Ascending aorta (tissue), 2 donors: ENCODE measurements around the gene FOXA1. TPM values are rescaled to one million over a fixed set of nuclear protein-coding genes. Genes with fewer than 3 reads are reported as not detected.

Experiments used
- DNase-seq, 2 donors: peaks; one replicate each; pipeline ENCODE4 v3.0.0-alpha.2; 2019; ENCODE audit warnings: low spot score in 2 of 2
- H3K27ac ChIP-seq, 2 donors: fragments of 200-600 bp; sonication (generic); one replicate each; pipeline ENCODE4 v1.5.1; 2016 to 2017; ENCODE audit warnings: mild to moderate bottlenecking in 1 of 2
- H3K27me3 ChIP-seq: fragments of 200-600 bp; sonication (generic); one replicate; pipeline ENCODE4 v1.5.1; 2017
- H3K36me3 ChIP-seq, 2 donors: fragments of 200-600 bp; sonication (generic); one replicate each; pipeline ENCODE4 v1.5.1; 2016
- H3K4me1 ChIP-seq, 2 donors: fragments of 200-600 bp; sonication (generic); one replicate each; pipeline ENCODE4 v1.5.1; 2016 to 2017; ENCODE audit warnings: mild to moderate bottlenecking in 1 of 2
- H3K4me3 ChIP-seq, 2 donors: fragments of 200-600 bp; sonication (generic); one replicate each; pipeline ENCODE4 v1.5.1; 2016 to 2017; ENCODE audit warnings: mild to moderate bottlenecking in 1 of 2
- H3K9me3 ChIP-seq, 2 donors: fragments of 200-600 bp; sonication (generic); one replicate each; pipeline ENCODE4 v1.5.1; 2016
- CTCF ChIP-seq, 3 experiments: fragments of 200-600 bp in 2 of 3; fragments of 450-650 bp in 1 of 3; sonication (generic) in 2 of 3; IDR thresholded peaks; one replicate each; pipeline ENCODE4 v1.5.1; 2016 to 2019; ENCODE audit warnings: antibody characterized with exemption in 3 of 3, mild to moderate bottlenecking in 1 of 3, moderate library complexity in 1 of 3
- intact Hi-C: fragments of 100-400 bp; cut with DNase I; formaldehyde crosslinking; loops from one replicate; pipeline ENCODE4 v1.15.1; 2023
- total RNA-seq: library from RNA; depleted of rRNA; stranded (reverse); fragments of >200 nt; gene quantifications from one replicate; pipeline ENCODE4 v1.1.0, GENCODE V29; 2016

FOXA1 gene
- total RNA-seq, 1 donor from 2014 or later: not detected

- H3K27ac ChIP-seq: no peak overlapping the region
- H3K4me3 ChIP-seq: no peak overlapping the region
Measured at GRCh38 chr14:37584211-37585100, 10.6 kb downstream of the FOXA1 start.

DNA sequence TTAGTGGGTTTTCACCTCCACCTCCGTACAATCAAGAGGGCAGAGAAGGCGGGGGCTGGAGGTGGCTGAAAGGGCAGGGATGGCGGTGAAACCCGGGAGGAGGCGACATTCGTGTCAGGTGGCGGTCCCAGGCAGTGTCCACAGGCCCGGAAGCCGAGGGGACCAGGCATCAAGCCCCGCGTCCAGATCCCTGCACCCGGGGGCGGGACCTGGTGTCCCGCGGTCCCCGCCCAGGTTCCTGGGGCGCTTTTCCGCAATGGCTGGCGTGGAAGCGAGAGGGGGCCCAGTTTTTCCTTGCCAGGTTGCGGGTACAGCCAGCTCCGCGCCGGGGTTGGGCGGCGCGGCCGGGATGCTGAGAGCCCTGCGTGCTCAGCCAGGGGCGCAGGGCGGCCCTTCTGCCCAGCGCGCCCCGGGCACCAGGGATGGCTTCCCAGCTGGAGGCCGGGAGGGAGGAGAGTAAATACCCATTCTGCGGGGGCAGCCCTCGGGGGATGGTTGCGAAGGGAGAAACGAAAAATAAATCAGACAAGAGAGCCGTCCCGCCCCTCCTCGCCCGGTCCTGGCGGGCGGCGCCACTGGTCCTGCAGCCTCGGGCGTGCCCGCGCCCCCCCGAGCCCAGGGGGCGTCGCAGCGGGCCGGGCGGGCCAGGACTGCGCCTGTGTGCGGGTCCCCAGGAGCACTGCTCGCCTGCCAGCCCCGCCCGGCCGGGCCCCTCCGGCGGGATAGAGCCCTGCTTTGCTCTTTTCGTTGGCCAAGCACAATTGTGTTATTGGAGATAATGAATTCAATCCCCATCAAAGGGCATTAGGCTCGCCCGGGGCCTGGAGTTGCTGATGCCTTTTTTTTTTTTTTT, 11.5 kb downstream of the FOXA1 start:
- Histone ChIP-seq H3K36me3 (no peaks in the 10 kb centered on the region), H3K9me3 (no peaks in the 10 kb centered on the region), H3K27ac (no peak overlapping the region), H3K4me1 (peaks cover 0 to 8% of the 10 kb centered on the region in 2 donors), H3K27me3 (peaks cover 32% of the 10 kb centered on the region), H3K4me3 (peak overlapping the region in 1 of 2 donors; percentile 6)
- TF ChIP-seq CTCF (IDR thresholded peaks at IDR 0.05): no peak
- intact Hi-C loops: no loop called here
- DNase-seq: no peak

More at GRCh38 chr14:37584211-37585100, 10.6 kb downstream of the FOXA1 start:
- Histone ChIP-seq H3K36me3 (no peaks in the 10 kb centered on the region), H3K4me1 (peaks cover 0 to 8% of the 10 kb centered on the region in 2 donors), H3K9me3 (no peaks in the 10 kb centered on the region), H3K27me3 (peaks cover 36% of the 10 kb centered on the region)
- no peak for DNase-seq
- TF ChIP-seq CTCF (IDR thresholded peaks at IDR 0.05): no peak
- intact Hi-C loops: no loop called here

GRCh38 chr14:37580146-37580545, 14.9 kb downstream of the FOXA1 start:
- Histone ChIP-seq H3K4me1 (peaks cover 0 to 8% of the 10 kb centered on the region in 2 donors), H3K4me3 (no peak overlapping the region), H3K36me3 (no peaks in the 10 kb centered on the region), H3K27ac (no peak overlapping the region), H3K27me3 (peaks cover 18% of the 10 kb centered on the region), H3K9me3 (no peaks in the 10 kb centered on the region)
- intact Hi-C loops: no loop called here
- no peak for DNase-seq
- TF ChIP-seq CTCF (IDR thresholded peaks at IDR 0.05): no peak

DNA sequence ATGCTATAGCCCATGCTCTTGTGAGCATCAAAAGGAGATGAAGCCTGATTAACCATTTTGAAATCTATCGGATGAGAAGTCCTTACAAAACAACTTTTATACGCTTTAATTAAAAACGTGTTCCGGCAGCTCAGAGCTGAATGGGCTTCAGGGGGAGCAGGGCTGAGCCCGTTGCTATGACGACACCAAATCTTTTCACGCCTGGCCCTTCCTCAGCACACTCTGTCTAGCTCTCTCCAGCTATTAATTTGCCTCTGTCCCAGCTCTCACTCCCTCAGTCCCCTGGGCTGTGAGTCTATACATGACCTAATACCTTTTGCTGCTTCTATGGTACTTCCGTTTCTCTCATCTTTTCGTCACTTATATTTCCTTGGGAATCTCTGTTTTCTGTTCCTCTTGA, 15.8 kb downstream of the FOXA1 start:
- intact Hi-C loops: no loop called here
- H3K36me3 ChIP-seq: no peaks in the 10 kb centered on the region
- no peaks in the 10 kb centered on the region for H3K9me3 ChIP-seq
- H3K4me3 ChIP-seq: no peak overlapping the region
- H3K4me1 ChIP-seq: peaks cover 0 to 3% of the 10 kb centered on the region in 2 donors
- H3K27ac ChIP-seq: no peak overlapping the region
- peaks cover 10% of the 10 kb centered on the region for H3K27me3 ChIP-seq
- no peak for TF ChIP-seq CTCF (IDR thresholded peaks at IDR 0.05)
- DNase-seq: no peak

GRCh38 chr14:37573356-37573755, 21.7 kb downstream of the FOXA1 start:
- H3K36me3 ChIP-seq: no peaks in the 10 kb centered on the region
- H3K27me3 ChIP-seq: no peaks in the 10 kb centered on the region
- H3K4me1 ChIP-seq: no peaks in the 10 kb centered on the region
- H3K4me3 ChIP-seq: no peak overlapping the region
- peaks cover 0 to 4% of the 10 kb centered on the region in 2 donors for H3K9me3 ChIP-seq
- no peak for TF ChIP-seq CTCF (IDR thresholded peaks at IDR 0.05)
- no peak for DNase-seq
- H3K27ac ChIP-seq: no peak overlapping the region
- intact Hi-C loops: no loop called here
